Measurements from ENCODE around the gene TLE2. TPM values are rescaled to one million over a fixed set of nuclear protein-coding genes. Genes with fewer than 3 reads are reported as not detected.

The TLE2 gene
- total and polyA plus RNA-seq, 2 experiments from 2014 or later = 36.2 to 71.1 TPM

DNA sequence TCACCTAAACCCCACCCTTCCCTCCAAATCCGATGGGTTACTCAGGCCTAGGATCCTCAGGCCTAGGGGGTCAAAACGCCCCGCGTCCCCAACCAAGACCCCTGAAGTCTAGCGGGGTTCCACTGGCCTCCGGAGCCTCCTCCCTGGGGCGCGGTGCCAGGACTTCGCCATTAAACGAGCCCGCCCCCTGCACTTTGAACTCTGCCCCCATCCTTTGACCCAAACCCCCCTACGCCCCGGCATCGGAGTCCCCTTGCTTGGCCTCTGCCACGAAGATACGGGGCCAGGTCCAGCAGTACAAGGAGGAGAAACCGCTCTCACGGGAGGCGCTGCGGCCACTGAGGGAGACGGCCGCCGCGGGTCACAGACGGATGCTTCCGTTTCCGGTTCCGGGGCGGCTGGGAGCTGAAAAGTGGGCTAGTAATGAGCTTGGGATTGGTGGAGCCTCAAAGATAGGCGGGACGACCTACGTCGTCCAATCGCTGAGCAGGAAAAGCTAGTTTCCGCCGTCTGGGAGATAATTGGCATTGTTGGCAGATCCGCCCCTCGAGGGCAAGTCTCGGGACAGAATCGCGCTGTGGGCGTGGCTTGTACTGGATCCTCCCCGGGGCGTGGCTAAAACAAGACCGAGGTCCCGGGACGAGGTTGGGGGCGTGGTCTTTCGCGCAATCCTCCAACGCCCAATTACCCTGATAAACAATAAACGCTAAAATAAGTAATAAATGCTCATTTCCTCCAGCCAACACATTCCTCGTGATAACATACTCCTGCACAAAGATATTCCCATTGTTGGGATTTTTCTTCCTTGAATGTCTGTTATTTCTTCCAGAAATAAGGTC is 78.6 kb downstream of the TLE2 start:
- Histone ChIP-seq H3K9me2 (replicated peaks; ENCODE audit: insufficient read depth) (no peaks in the 10 kb centered on the region), H4K20me1 (ENCODE audit: insufficient read depth, poor library complexity, severe bottlenecking) (no peaks in the 10 kb centered on the region), H3K4me3 (peak overlapping the region; percentile 37), H3K27ac (peak overlapping the region; percentile 92), H3K4me2 (peak overlapping the region; percentile 80), H3K9me3 (ENCODE audit: low read depth) (no peaks in the 10 kb centered on the region), H3K4me1 (ENCODE audit: insufficient read depth) (peaks cover 3% of the 10 kb centered on the region), H3K79me2 (peaks cover 14% of the 10 kb centered on the region), H3K27me3 (no peaks in the 10 kb centered on the region), H2AFZ (peak overlapping the region; percentile 18), H3K36me3 (replicated peaks; ENCODE audit: insufficient read depth, low read depth) (no peaks in the 10 kb centered on the region)
- DNase-seq (ENCODE audit: low spot score) = peak; percentile 100
- TF ChIP-seq EZH2 (IDR thresholded peaks at IDR 0.05; ENCODE audit: borderline replicate concordance) (no peak), EZH2phosphoT487 (IDR thresholded peaks at IDR 0.05; ENCODE audit: low read depth, severe bottlenecking, unreplicated experiment) (no peak)
- TF ChIP-seq, protein P1, sequence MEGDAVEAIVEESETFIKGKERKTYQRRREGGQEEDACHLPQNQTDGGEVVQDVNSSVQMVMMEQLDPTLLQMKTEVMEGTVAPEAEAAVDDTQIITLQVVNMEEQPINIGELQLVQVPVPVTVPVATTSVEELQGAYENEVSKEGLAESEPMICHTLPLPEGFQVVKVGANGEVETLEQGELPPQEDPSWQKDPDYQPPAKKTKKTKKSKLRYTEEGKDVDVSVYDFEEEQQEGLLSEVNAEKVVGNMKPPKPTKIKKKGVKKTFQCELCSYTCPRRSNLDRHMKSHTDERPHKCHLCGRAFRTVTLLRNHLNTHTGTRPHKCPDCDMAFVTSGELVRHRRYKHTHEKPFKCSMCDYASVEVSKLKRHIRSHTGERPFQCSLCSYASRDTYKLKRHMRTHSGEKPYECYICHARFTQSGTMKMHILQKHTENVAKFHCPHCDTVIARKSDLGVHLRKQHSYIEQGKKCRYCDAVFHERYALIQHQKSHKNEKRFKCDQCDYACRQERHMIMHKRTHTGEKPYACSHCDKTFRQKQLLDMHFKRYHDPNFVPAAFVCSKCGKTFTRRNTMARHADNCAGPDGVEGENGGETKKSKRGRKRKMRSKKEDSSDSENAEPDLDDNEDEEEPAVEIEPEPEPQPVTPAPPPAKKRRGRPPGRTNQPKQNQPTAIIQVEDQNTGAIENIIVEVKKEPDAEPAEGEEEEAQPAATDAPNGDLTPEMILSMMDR (IDR thresholded peaks at IDR 0.05; ENCODE audit: poor library complexity) = no peak
- WGBS (ENCODE audit: low lambda C conversion rate, missing lambda C conversion rate) = under 1% methylated on average over 46 of the region's 53 CpGs

- under 1% methylated on average over 11 of the region's 11 CpGs for WGBS (ENCODE audit: low lambda C conversion rate, missing lambda C conversion rate)
Observed at GRCh38 chr19:2949939-2950285, 79.2 kb downstream of the TLE2 start.

More at GRCh38 chr19:2949939-2950285, 79.2 kb downstream of the TLE2 start:
- Histone ChIP-seq H3K4me2 (peak overlapping the region; percentile 80), H3K9me3 (ENCODE audit: low read depth) (no peaks in the 10 kb centered on the region), H3K36me3 (replicated peaks; ENCODE audit: insufficient read depth, low read depth) (no peaks in the 10 kb centered on the region), H4K20me1 (ENCODE audit: insufficient read depth, poor library complexity, severe bottlenecking) (no peaks in the 10 kb centered on the region), H3K4me3 (peak overlapping the region; percentile 37), H2AFZ (peak overlapping the region; percentile 18), H3K9me2 (replicated peaks; ENCODE audit: insufficient read depth) (no peaks in the 10 kb centered on the region), H3K27me3 (no peaks in the 10 kb centered on the region), H3K79me2 (peaks cover 14% of the 10 kb centered on the region), H3K4me1 (ENCODE audit: insufficient read depth) (peaks cover 3% of the 10 kb centered on the region), H3K27ac (peak overlapping the region; percentile 92)
- DNase-seq (ENCODE audit: low spot score) = peak; percentile 75
- TF ChIP-seq EZH2 (IDR thresholded peaks at IDR 0.05; ENCODE audit: borderline replicate concordance) (no peak), EZH2phosphoT487 (IDR thresholded peaks at IDR 0.05; ENCODE audit: low read depth, severe bottlenecking, unreplicated experiment) (no peak)
- TF ChIP-seq, protein P1 (IDR thresholded peaks at IDR 0.05; ENCODE audit: poor library complexity) = no peak

Other genes with a start within 250 kb of the TLE2 start
- gene SGTA, start 246.0 kb downstream of the TLE2 start, total RNA-seq = 33.4 and 37.4 TPM in 2 replicates
- 62.8 and 65.8 TPM in 2 replicates for gene SGTA, start 246.0 kb downstream of the TLE2 start, polyA plus RNA-seq
- 49.4 and 64.3 TPM in 2 replicates for gene THOP1, start 243.8 kb downstream of the TLE2 start, total RNA-seq
- gene THOP1, start 243.8 kb downstream of the TLE2 start, polyA plus RNA-seq = 56.8 and 61.4 TPM in 2 replicates
- 4.0 and 5.3 TPM in 2 replicates for gene ZNF554, start 209.4 kb downstream of the TLE2 start, total RNA-seq
- 5.0 and 5.5 TPM in 2 replicates for gene ZNF554, start 209.4 kb downstream of the TLE2 start, polyA plus RNA-seq
- gene ZNF555, start 187.8 kb downstream of the TLE2 start, total RNA-seq = 6.4 and 7.4 TPM in 2 replicates
- 2.7 and 3.0 TPM in 2 replicates for gene ZNF555, start 187.8 kb downstream of the TLE2 start, polyA plus RNA-seq
- gene ZNF556, start 161.9 kb downstream of the TLE2 start, total RNA-seq = 0.03 TPM in 1 of 2 replicates, not detected in the other
- gene ZNF556, start 161.9 kb downstream of the TLE2 start, polyA plus RNA-seq = not detected in 2 replicates
- 8.4 and 10.0 TPM in 2 replicates for gene ZNF57, start 128.4 kb downstream of the TLE2 start, total RNA-seq
- 12.8 and 13.2 TPM in 2 replicates for gene ZNF57, start 128.4 kb downstream of the TLE2 start, polyA plus RNA-seq
- gene ZNF77, start 84.3 kb downstream of the TLE2 start, total RNA-seq = 3.3 and 3.4 TPM in 2 replicates
- gene ZNF77, start 84.3 kb downstream of the TLE2 start, polyA plus RNA-seq = 1.8 and 2.2 TPM in 2 replicates
- gene TLE6, start 51.7 kb downstream of the TLE2 start, total RNA-seq = 1.2 and 4.7 TPM in 2 replicates
- gene TLE6, start 51.7 kb downstream of the TLE2 start, polyA plus RNA-seq = 1.2 and 3.9 TPM in 2 replicates
- gene TLE5, start 33.2 kb upstream of the TLE2 start, total RNA-seq = 241 and 260 TPM in 2 replicates
- gene TLE5, start 33.2 kb upstream of the TLE2 start, polyA plus RNA-seq = 308 and 340 TPM in 2 replicates
- gene GNA11, start 65.1 kb upstream of the TLE2 start, total RNA-seq = 53.8 and 60.2 TPM in 2 replicates
- gene GNA11, start 65.1 kb upstream of the TLE2 start, polyA plus RNA-seq = 100 and 115 TPM in 2 replicates
- gene GNA15, start 106.8 kb upstream of the TLE2 start, total RNA-seq = 0.24 and 1.5 TPM in 2 replicates
- 0.29 and 0.45 TPM in 2 replicates for gene GNA15, start 106.8 kb upstream of the TLE2 start, polyA plus RNA-seq
- 0.07 TPM in 1 of 2 replicates, not detected in the other for gene S1PR4, start 149.5 kb upstream of the TLE2 start, total RNA-seq
- gene S1PR4, start 149.5 kb upstream of the TLE2 start, polyA plus RNA-seq = 0.16 TPM in 1 of 2 replicates, not detected in the other
- gene NCLN, start 156.7 kb upstream of the TLE2 start, total RNA-seq = 42.8 and 44.9 TPM in 2 replicates
- gene NCLN, start 156.7 kb upstream of the TLE2 start, polyA plus RNA-seq = 85.5 and 94.2 TPM in 2 replicates
- 0.03 TPM in 1 of 2 replicates, not detected in the other for gene CELF5, start 195.4 kb upstream of the TLE2 start, total RNA-seq
- 0.17 and 0.90 TPM in 2 replicates for gene CELF5, start 195.4 kb upstream of the TLE2 start, polyA plus RNA-seq